A673 (cell line): Measurements from ENCODE around the gene TFDP1. TPM values are rescaled to one million over a fixed set of nuclear protein-coding genes. Genes with fewer than 3 reads are reported as not detected.

Experiments used
- BruUV-seq: library from RNA; stranded (reverse); fragments of 400-500 nt; replicated peaks from 2 replicates; lab custom pipeline; 2021; lab: Mats Ljungman, UMichigan
- CTCF ChIA-PET: fragments of 300-600 bp; sonication (Branson Sonifier 250); formaldehyde crosslinking; loops from one replicate; lab custom pipeline; 2022; ENCODE audit warnings: antibody characterized with exemption; lab: Charles Lee
- POLR2A ChIA-PET: fragments of 300-600 bp; sonication (Branson Sonifier 250); formaldehyde crosslinking; loops from one replicate; lab custom pipeline; 2022; ENCODE audit warnings: antibody characterized with exemption; ENCODE audit not compliant: low non-redundant PET; lab: Charles Lee
- DNase-seq: peaks from one replicate; pipeline ENCODE4 v3.0.0-alpha.2; 2015; ENCODE audit warnings: low spot score
- H3K27ac ChIP-seq: fragments of 200-600 bp; sonication (generic); 2 replicates; pipeline ENCODE4 v1.5.1; 2016; ENCODE audit warnings: mixed run types, low read depth, mild to moderate bottlenecking, mixed read lengths, antibody characterized with exemption, low read length; ENCODE audit not compliant: poor library complexity, severe bottlenecking
- H3K27me3 ChIP-seq: fragments of 200-600 bp; sonication (generic); replicated peaks from 2 replicates; pipeline ENCODE4 v1.6.1; 2017; ENCODE audit warnings: mixed run types, low read depth, mild to moderate bottlenecking, mixed read lengths, antibody characterized with exemption, low read length; ENCODE audit not compliant: insufficient read depth, poor library complexity
- H3K36me3 ChIP-seq: fragments of 200-600 bp; sonication (generic); 2 replicates; pipeline ENCODE4 v1.6.1; 2016; ENCODE audit warnings: mixed run types, mild to moderate bottlenecking, mixed read lengths, antibody characterized with exemption, low read length; ENCODE audit not compliant: insufficient read depth, poor library complexity, severe bottlenecking
- H3K4me1 ChIP-seq: fragments of 200-600 bp; sonication (generic); 2 replicates; pipeline ENCODE4 v1.6.1; 2017; ENCODE audit warnings: mixed run types, mild to moderate bottlenecking, mixed read lengths, antibody characterized with exemption, low read length; ENCODE audit not compliant: insufficient read depth, poor library complexity, severe bottlenecking
- H3K4me3 ChIP-seq: fragments of 200-600 bp; sonication (generic); 2 replicates; pipeline ENCODE4 v1.5.1; 2016; ENCODE audit warnings: low read depth, mixed run types, mild to moderate bottlenecking, mixed read lengths, low read length; ENCODE audit not compliant: poor library complexity, severe bottlenecking
- H3K9me3 ChIP-seq: fragments of 200-600 bp; sonication (generic); 2 replicates; pipeline ENCODE4 v1.6.1; 2016; ENCODE audit warnings: mixed run types, low read depth, mild to moderate bottlenecking, mixed read lengths, antibody characterized with exemption, low read length; ENCODE audit not compliant: poor library complexity, severe bottlenecking
- CTCF ChIP-seq: fragments of 300-800, 200-600 bp; sonication (generic); conservative IDR thresholded peaks from 2 replicates; pipeline ENCODE4 v1.5.1; 2017; ENCODE audit warnings: low read depth, mild to moderate bottlenecking, antibody characterized with exemption, low read length, moderate library complexity, mixed read lengths
- EZH2 ChIP-seq: fragments of 200-600 bp; sonication (generic); IDR thresholded peaks from 2 replicates; pipeline ENCODE4 v1.6.1; 2017; ENCODE audit warnings: borderline replicate concordance, low read depth, mild to moderate bottlenecking, mixed read lengths, antibody characterized with exemption, low read length; ENCODE audit not compliant: poor library complexity, severe bottlenecking
- intact Hi-C: fragments of 100-400 bp; cut with micrococcal nuclease; formaldehyde crosslinking; loops from one replicate; pipeline ENCODE4 v1.10.0; 2022; ENCODE audit not compliant: unreplicated experiment
- total RNA-seq: library from RNA; stranded (reverse); gene quantifications from 2 replicates; pipeline ENCODE4 v1.2.3, GENCODE V29; 2021

TFDP1 gene
- total RNA-seq, 1 experiment from 2014 or later = 153 TPM

- DNase-seq = no peak
- peaks cover 14% of the 10 kb centered on the region for H3K4me1 ChIP-seq
- ChIA-PET POLR2A (no interaction called here), CTCF (interaction anchor here (0.6 kb wide), 1 partner anchor 605 kb away, joined by 3 read pairs; no protein-coding TSS in a partner anchor)
- no TSS peak for BruUV-seq
- no peaks in the 10 kb centered on the region for H3K36me3 ChIP-seq
- no peaks in the 10 kb centered on the region for H3K27me3 ChIP-seq
- TF ChIP-seq CTCF = no peak
- no peak for TF ChIP-seq EZH2
- peaks cover 9% of the 10 kb centered on the region for H3K9me3 ChIP-seq
- no peak overlapping the region for H3K4me3 ChIP-seq
- no peak overlapping the region for H3K27ac ChIP-seq
- intact Hi-C loops = no loop called here
Measured at GRCh38 chr13:113656831-113657671, 72.5 kb downstream of the TFDP1 start.

- no peak for TF ChIP-seq EZH2
- no peak for TF ChIP-seq CTCF
- POLR2A ChIA-PET = no interaction called here
- no TSS peak for BruUV-seq
- Histone ChIP-seq H3K4me1 (peaks cover 10% of the 10 kb centered on the region), H3K36me3 (no peaks in the 10 kb centered on the region), H3K27ac (no peak within 1 kb of the TSS), H3K9me3 (peaks cover 9% of the 10 kb centered on the region), H3K4me3 (no peak within 1 kb of the TSS), H3K27me3 (no peaks in the 10 kb centered on the region)
- DNase-seq = no peak
- intact Hi-C loops = no loop called here
- CTCF ChIA-PET = no interaction called here
Measured at GRCh38 chr13:113657851-113658741, 73.5 kb downstream of the TFDP1 start, which contains the start of gene ATP4B. Gene ATP4B, minus strand, starts transcription at chr13:113658198. Its CDS starts 54 bp downstream, at chr13:113658144.

GRCh38 chr13:113658836-113659235 is 74.3 kb downstream of the TFDP1 start:
- Histone ChIP-seq H3K9me3 (peaks cover 9% of the 10 kb centered on the region), H3K36me3 (no peaks in the 10 kb centered on the region), H3K4me1 (peaks cover 2% of the 10 kb centered on the region), H3K4me3 (no peak overlapping the region), H3K27me3 (no peaks in the 10 kb centered on the region), H3K27ac (no peak overlapping the region)
- no peak for TF ChIP-seq CTCF
- no peak for TF ChIP-seq EZH2
- DNase-seq = no peak
- ChIA-PET POLR2A (no interaction called here), CTCF (no interaction called here)
- intact Hi-C loops = no loop called here
- no TSS peak for BruUV-seq
